Vagina (tissue), 2 donors: ENCODE measurements around the gene CNDP1.

Source experiments
- POLR2A ChIP-seq, 2 donors: fragments of 450-650 bp; IDR thresholded peaks; one replicate each; pipeline ENCODE4 v1.6.1; 2017; ENCODE audit warnings: antibody characterized with exemption in 2 of 2, mild to moderate bottlenecking in 2 of 2, moderate library complexity in 2 of 2
- POLR2AphosphoS5 ChIP-seq, 2 donors: sonication (generic); formaldehyde crosslinking; IDR thresholded peaks; one replicate each; pipeline ENCODE4 v1.9.0; 2017; ENCODE audit warnings: antibody characterized with exemption in 2 of 2, mild to moderate bottlenecking in 2 of 2, low read depth in 1 of 2; ENCODE audit not compliant: insufficient read depth in 1 of 2

- TF ChIP-seq POLR2A (IDR thresholded peaks at IDR 0.05) (no peak), POLR2AphosphoS5 (IDR thresholded peaks at IDR 0.05; ENCODE audit: insufficient read depth in 1 of 2, low read depth in 1 of 2) (no peak)
Observed at GRCh38 chr18:74497324-74497676, 37.0 kb upstream of the CNDP1 start.
